Activated CD8-positive, alpha-beta memory T cell treated with anti-CD3 and anti-CD28 coated beads, Interleukin-2, amount 50 U/mL, for 4 hours (primary cell): ENCODE data around the gene GPR52.
"Not testable (repeated sequence)": the region's sequence is repeated elsewhere in the genome, so short reads cannot be mapped to it uniquely, and the experiment has no call there.

Experiments used
- DNase-seq: peaks from one replicate; pipeline ENCODE4 v3.0.0-alpha.2; 2020

The GPR52 gene, protein sequence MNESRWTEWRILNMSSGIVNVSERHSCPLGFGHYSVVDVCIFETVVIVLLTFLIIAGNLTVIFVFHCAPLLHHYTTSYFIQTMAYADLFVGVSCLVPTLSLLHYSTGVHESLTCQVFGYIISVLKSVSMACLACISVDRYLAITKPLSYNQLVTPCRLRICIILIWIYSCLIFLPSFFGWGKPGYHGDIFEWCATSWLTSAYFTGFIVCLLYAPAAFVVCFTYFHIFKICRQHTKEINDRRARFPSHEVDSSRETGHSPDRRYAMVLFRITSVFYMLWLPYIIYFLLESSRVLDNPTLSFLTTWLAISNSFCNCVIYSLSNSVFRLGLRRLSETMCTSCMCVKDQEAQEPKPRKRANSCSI

DNA sequence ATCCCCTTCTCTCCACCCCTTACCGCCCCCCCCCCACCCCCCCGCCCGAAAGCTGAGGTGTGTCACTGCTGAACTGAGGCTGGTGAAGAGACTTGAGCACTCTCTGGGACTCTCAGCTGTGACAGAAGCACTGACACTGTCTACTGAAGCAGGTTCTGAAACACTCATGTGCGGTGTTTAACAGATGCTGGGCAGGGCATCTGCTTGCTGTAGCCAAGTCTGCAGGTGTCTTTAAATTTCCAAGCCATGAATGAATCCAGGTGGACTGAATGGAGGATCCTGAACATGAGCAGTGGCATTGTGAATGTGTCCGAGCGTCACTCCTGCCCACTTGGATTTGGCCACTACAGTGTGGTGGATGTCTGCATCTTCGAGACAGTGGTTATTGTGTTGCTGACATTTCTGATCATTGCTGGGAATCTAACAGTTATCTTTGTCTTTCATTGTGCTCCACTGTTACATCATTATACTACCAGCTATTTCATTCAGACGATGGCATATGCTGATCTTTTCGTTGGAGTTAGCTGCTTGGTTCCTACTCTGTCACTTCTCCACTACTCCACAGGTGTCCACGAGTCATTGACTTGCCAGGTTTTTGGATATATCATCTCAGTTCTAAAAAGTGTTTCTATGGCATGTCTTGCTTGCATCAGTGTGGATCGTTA lies at the start of gene GPR52:
GPR52 (plus strand) TSS at position 99 of the 665 bp plus-strand sequence; CDS start at position 247, 148 bp downstream.
- no peak for DNase-seq

DNA sequence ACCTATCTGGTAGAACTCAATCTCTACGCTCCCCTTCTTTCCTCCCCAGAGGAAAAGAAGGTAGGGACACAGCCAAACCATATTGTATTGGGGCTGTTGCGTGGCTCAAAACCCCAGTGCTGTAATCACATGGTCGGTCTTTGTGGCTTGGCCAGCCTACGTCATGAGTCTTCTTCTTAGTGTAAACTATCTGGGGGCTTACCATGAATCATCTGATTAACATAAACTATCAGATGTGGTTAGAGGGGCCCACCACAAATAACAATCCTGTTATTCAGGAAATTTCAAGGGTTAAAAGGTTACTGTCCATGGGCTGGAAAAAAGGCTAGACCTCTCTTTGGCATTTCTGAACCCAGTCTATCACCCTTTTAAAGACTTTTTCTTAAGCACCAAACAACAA lies 49.5 kb upstream of the GPR52 start:
- DNase-seq, result no peak

DNA sequence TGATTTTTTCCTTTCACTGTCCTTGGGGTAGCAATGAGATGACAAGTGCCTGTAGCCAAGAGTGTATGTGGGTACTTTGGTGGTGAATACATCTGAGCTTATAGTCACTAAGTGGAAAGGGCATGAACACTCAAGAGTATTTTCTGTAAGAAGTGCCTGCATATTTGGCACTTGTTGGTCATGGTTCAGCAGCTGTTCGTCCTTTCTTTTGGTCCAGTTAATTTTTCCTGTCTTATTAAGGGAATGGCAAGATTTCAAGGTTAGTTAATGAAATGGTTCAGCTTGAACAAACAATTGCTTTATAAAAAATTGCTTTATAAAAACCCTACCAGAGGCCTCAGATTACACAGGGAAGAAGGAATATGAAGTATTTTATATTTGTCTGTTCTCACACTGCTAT lies 48.6 kb upstream of the GPR52 start:
- DNase-seq, result no peak

DNA sequence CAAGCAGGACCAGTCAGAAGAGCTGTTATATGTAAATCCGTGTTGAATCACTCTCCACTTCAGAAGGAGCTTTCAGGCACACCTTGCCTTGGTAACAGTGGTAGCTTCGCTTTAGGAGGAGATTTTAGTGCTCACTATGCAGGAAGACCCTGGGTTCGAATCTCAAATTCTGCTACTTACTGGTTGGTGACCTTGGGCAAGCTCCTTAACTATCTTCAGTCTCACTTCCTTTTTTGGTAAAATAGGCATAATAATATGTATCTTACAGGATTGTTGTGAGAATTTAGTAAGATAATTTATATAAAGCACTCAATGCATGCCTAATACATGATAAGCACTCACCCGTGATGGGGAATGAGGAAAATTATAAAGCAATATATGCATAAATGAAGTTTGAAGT lies 46.7 kb upstream of the GPR52 start:
- no peak for DNase-seq

DNA sequence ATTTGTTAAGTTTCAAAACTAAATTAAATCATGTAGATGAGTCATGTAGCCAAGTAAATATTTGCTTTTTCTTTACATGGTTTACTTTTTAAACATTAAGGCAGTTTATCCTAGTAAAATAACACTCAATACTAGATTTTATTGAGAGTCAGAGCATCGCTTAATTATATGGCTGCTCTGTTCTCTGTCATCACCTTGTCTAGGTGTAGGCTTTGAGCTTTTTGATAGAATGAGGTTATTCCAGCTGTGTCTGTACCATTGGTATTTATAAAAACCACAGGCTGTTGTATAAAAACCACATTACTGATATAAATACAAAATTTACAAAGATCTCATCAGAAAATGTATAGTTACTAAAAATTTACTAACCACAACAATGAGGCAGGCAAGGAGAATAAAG lies 42.5 kb upstream of the GPR52 start:
- DNase-seq, result no peak

DNA sequence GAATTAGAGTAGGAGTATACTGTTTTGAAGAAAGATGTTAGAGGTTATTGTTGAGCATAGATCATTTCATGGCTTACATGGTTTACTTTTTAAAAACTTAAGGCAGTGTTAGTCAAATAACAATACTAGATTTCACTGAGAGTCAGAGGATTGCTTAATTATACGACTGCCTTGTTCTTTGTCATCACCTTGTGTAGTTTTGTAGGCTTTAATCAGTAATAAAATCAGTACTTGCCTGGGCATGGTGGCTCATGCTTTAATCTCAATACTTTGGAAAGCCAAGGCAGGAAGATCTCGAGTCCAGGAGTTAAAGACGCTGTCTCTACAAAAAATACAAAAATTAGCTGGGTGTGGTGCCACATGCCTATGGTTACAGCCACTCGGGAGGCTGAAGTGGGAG lies 41.3 kb upstream of the GPR52 start:
- no peak for DNase-seq

DNA sequence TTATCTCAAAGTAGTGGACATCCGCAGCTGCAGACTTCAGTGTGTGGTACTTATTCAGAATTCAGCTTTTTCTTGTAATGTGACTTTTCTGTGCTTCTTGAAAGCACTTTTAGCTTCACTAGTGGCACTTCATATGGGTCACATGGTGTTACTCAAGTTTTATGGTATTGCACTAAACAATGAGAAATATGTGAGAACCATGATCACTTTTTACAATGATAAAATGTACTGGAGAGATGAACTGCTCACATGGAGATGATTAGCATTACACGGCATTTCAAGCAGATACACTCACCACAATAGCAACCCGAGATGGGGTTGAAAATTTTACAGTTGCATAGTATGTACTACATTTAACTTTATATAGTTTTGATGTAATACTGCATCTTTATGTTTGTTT lies 40.1 kb upstream of the GPR52 start:
- DNase-seq, result no peak

DNA sequence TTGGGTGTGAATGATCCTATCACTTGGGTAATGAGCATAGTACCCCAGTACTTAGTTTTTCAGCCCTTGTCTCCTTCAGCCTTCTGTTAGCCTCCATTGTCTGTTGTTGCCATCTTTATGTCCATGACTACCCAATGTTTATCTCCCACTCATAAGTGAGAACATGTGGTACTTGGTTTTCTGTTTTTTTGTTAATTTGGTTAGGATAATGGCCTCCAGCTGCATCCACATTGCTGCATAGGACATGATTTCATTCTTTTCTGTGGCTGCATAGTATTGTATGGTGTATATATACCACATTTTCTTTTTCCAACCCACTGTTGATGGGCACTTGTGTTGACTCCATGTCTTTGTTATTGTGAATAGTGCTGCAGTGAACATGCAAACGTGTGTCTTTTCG lies 39.6 kb upstream of the GPR52 start:
- DNase-seq, result no peak

DNA sequence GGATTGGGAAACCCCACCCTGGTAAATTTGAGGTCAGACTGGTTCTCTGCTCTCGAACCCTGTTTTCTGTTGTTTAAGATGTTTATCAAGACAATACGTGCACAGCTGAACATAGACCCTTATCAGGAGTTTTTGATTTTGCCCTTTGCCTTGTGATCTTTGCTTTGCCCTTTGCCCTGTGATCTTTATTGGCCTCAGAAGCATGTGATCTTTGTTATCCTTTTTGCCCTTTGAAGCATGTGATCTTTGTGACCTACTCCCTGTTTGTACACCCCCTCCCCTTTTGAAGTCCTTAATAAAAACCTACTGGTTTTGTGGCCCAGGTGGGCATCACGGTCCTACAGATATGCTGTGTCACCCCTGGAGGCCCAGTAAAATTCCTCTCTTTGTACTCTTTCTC lies 38.0 kb upstream of the GPR52 start:
- DNase-seq, result not testable (repeated sequence)

DNA sequence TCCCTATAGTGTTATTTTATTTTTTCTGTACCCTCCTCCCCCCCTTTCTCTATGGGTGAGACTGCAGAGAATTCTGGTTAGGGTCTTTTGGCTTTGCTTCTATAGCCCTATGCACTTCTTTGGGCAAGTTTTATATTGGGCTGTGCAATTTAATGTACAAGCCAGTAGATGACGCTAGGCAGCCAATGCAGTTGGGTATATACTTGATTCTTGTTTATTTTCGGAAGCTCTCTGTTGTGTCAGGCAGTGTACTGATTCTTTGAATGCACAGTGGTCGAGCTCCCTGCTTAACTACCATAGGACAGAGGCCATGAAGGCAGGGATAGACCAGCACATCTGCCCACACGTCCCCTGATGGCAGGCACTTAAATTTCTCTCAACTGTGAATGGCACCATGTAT lies 34.1 kb upstream of the GPR52 start:
- no peak for DNase-seq

DNA sequence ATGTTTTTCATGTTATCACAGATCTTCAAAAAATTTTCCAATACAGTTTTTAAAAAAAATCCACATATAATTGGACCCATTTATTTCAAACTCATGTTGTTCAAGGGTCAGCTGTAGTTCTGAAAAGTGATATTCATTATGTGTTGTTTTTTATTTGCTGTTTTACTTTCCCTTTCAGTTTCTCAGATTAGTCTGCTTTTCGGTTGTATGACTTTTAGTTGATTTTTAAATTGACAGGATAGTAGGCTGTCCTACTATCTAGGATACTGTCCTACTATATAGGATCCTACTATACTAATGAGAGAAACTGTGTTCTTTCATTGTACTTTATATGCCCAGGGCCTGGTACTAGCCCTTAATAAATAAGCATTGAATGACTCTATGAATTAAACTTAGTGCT lies 33.6 kb upstream of the GPR52 start:
- no peak for DNase-seq

DNA sequence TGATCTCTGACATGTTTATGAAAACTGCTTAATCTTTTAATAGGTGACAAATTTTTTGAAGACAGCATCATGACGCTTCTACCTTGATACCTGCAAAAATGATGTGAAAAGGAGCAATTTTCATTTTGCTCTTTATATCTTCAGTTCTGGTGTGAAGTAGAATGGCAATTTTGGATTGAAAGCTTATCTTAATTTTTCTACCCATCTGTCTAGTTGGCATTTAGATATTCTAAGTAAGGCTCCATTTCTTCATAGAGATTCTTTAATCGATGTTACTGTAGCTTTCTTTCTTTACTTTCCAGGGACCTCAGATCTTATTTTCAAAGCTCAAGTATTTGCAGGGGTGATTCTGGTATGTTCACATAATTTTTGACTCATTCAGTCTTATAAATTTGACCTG lies 32.3 kb upstream of the GPR52 start:
- no peak for DNase-seq

DNA sequence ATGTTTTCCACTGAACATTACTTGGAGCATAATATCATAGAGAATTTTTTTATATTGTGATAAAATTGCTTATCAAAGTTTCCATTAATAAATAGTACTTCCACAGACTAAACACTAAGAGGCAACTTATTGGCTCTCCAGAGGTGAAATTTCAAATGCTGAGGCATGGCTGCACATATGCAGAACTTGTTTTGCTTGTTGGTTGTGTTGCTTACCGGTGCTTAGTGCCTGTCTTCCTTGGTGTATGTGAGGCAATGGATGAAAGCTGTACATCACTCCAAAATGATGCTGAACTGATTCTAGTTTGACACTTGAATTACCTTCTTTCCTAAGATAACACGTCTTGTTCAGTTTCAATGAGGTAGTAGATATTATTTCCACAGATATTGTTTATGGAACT lies 29.8 kb upstream of the GPR52 start:
- no peak for DNase-seq

DNA sequence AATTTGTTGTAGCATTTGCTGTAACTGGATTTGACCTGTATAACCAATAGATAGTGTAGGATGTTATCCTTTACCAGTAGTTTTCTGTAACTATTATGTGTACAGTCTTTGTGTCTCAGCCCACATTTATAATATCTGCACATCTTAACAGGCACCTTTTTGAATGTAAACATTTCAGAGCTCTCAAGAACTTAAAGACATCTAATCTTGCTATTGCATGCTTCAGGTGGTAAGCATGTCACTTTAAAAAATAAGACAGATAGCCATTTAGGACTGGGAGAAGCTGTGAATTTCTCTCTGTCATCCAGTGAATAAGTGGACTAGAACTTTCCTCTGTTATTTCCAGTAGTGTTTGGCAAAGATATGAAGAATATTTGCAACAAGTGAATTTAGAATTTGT lies 22.6 kb upstream of the GPR52 start:
- no peak for DNase-seq

DNA sequence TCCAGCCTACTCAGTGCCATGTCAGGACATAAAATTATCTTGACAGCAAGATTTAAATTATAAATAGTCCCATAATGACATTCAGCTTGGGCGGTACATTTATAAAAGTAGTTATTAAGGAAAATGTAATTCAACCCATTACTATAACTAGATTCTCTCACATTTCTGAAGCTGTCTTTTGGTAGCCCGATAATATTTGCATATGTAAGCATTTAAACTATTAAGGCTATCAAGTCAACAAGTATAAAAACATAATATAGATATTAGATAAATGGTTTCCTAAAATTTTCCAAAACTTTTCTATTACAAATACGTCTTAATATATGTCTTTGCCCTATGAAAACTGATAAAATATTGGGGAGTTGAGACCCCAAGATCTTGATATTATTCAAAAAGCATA lies 21.6 kb upstream of the GPR52 start:
- no peak for DNase-seq

DNA sequence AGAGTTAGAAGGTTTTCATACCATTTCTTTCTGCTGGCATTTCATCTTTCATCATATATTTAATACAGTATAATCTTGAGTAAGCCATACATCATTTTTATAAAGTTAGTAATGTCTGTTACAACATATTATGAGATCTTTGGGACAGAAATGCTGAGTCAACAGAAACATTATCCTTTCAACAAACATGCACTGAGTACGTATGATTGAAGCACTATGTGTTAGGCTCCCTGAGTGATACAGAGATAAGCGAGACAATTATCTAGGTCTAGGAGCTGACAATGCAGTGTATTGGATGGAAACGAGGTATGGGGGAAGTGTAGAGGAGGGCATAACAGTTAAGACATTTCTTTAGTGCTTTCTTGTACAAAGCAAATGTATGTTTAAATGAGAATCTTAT lies 19.7 kb upstream of the GPR52 start:
- DNase-seq, result no peak

DNA sequence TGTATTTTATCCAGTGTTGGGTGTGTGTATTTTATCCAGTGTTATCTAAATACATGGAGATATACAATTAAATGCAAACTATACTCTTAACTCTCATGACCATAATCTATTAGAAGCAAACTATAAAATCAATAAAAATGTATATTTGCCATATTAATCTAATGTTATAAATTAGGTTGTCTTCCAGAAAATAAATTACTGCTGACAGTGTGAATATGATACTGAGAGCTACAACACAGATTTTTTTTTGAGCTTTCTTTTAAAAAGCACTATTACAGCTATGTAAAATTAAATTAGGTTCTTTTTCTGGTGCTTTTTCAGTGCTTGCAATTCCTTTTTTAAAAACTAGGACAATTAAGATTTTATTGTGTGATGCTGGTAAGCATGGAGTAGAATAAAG lies 19.0 kb upstream of the GPR52 start:
- no peak for DNase-seq

DNA sequence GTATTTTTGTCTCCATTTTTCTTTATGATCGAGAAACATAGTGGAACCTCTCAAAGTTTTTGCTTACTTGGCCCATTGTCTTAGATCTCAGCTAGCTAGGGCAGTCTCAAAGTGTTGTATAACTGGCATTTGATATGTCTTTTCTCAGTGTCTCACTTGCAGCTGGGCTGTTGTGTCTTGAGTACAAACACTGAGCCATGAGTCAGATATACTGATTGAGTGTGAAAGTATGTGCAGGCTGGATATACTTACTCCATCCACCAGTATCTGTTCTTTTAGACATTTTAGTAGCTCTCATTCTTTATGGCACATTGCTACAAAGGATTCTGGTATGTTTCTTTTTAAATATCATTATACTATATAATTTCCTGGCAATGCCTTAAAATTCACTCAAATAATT lies 14.3 kb upstream of the GPR52 start:
- no peak for DNase-seq

DNA sequence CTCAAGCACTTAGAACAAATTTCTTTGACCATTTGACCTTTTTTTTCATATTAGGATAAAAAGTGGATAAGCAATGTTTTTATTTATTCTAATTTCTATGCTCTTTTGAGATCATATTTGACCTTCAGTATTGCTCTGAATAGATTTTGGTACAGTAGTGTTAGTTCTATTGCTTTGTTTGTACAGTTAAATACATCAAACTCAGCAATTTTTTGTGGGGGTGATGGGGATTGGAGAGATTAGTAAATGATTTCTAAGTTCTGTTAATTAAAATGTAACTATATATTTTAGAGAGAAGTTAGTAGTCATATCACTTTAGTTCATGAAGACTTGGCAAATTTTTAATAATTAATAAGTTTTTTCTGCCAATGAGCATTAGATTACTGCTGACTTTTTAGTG lies 2.4 kb upstream of the GPR52 start:
- no peak for DNase-seq

DNA sequence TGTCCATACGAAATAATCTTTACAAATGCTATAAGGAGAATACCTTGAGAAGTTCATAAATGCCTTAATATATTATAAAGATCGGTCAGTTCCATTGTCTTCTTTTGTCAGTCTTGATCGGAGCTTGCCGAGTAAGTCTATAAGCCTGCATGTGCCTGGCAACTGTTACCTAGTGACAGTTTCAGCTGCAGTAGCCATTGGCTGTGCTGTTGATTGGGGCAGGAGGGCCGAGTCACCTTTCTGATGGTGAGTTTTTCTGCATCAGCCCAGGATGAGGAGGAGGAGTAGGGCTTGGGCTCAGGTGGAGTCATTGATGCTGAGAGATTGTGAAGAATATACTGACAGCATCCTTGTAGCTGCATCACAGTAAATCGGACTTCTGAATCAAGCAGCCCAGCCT lies 1.9 kb upstream of the GPR52 start:
- no peak for DNase-seq

DNA sequence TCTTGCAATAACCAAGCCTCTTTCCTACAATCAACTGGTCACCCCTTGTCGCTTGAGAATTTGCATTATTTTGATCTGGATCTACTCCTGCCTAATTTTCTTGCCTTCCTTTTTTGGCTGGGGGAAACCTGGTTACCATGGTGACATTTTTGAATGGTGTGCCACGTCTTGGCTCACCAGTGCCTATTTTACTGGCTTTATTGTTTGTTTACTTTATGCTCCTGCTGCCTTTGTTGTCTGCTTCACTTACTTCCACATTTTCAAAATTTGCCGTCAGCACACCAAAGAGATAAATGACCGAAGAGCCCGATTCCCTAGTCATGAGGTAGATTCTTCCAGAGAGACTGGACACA lies 743 bp downstream of the GPR52 start:
- no peak for DNase-seq

DNA sequence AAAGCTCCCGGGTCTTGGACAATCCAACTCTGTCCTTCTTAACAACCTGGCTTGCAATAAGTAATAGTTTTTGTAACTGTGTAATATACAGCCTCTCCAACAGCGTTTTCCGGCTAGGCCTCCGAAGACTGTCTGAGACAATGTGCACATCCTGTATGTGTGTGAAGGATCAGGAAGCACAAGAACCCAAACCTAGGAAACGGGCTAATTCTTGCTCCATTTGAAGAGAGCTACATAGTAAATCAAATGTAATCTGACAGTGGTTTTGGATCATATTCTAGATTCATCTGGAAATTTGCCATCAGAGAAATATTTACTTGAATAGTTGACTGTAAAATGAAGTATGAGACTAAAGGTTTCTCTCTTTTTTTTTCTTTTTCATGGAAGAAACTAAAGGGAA lies 1.2 kb downstream of the GPR52 start:
- no peak for DNase-seq

DNA sequence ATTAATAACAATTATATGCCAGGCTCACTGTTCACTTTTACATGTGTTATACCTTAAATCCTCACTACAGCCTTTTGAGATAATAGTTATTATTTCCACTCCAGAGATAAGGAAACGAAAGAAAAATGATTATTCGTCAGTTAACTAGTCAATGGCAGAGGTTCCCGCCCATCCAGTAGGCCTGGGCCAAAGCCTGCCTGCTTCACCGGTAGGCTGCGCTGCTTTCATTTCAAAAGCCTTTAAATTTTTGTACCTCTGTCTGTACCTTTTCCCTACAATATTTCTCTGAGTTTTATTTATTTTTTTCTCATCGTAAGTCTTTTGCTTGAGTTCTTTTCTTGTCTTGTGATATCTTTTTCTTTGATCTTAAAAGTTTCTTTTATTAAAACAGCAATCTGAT lies 3.6 kb downstream of the GPR52 start:
- no peak for DNase-seq

DNA sequence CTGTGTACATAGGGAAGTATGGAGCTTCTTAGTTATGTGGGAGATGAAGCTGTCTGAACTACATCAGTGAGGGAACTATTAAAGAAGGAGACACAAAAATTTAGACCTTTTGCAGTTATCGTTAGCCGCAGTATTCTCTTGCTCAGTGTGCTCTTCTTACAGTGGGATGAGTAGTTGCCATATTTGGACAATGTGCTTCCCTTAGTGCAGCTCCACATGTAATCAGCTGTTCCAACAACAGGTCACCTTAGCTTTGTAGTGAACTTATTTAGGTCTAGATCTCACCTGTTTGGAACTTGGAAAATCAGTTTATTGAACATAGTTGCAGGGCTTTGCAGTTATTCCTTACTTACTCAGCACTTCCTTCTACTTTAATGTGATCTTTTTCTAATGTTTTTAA lies 18.1 kb downstream of the GPR52 start:
- no peak for DNase-seq

DNA sequence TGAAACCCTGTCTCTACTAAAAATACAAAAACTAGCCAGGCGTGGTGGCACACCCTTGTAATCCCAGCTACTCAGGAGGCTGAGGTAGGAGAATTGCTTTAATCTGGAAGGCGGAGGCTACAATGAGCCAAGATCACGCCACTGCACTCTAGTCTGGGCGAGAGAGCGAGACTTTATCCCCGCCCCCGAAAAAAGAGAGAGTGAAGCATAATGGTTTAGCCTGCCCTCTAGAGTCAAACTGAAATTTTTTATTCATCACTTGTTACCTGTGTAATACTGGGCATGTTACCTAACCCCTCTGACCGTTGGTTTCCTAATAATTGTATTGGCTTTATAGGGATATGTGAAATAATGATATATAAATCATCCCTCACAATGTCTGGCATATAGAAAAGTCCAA lies 18.8 kb downstream of the GPR52 start:
- DNase-seq, result no peak
